Lower leg skin (tissue), 3 donors: ENCODE data around the gene KLHDC8A.

ENCODE experiments used
- POLR2A ChIP-seq, 2 donors: fragments of 450-650 bp; IDR thresholded peaks; one replicate each; pipeline ENCODE4 v1.6.1; 2016 to 2017; ENCODE audit warnings: antibody characterized with exemption in 2 of 2, mild to moderate bottlenecking in 1 of 2, moderate library complexity in 1 of 2
- TF ChIP-seq, protein P1 (sequence below), 3 donors: fragments of 450-650 bp; IDR thresholded peaks; one replicate each; pipeline ENCODE4 v1.5.1; 2016; ENCODE audit warnings: antibody characterized with exemption in 3 of 3, mild to moderate bottlenecking in 3 of 3, moderate library complexity in 2 of 3

GRCh38 chr1:205328476-205328875 lies 28.2 kb downstream of the KLHDC8A start:
- TF ChIP-seq, protein P1, sequence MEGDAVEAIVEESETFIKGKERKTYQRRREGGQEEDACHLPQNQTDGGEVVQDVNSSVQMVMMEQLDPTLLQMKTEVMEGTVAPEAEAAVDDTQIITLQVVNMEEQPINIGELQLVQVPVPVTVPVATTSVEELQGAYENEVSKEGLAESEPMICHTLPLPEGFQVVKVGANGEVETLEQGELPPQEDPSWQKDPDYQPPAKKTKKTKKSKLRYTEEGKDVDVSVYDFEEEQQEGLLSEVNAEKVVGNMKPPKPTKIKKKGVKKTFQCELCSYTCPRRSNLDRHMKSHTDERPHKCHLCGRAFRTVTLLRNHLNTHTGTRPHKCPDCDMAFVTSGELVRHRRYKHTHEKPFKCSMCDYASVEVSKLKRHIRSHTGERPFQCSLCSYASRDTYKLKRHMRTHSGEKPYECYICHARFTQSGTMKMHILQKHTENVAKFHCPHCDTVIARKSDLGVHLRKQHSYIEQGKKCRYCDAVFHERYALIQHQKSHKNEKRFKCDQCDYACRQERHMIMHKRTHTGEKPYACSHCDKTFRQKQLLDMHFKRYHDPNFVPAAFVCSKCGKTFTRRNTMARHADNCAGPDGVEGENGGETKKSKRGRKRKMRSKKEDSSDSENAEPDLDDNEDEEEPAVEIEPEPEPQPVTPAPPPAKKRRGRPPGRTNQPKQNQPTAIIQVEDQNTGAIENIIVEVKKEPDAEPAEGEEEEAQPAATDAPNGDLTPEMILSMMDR (IDR thresholded peaks at IDR 0.05), result no peak
- no peak for TF ChIP-seq POLR2A (IDR thresholded peaks at IDR 0.05)
